Neural crest cell (in vitro differentiated cells): Measurements from ENCODE around the gene AUTS2. TPM values are rescaled to one million over a fixed set of nuclear protein-coding genes. Genes with fewer than 3 reads are reported as not detected.

Experiments
- DNase-seq: peaks from one replicate; pipeline ENCODE4 v3.0.0; 2021; ENCODE audit warnings: low read depth, mixed read lengths, low spot score
- H3K27ac Mint-ChIP-seq: one replicate; pipeline ENCODE4 v1.8.0; 2021; ENCODE audit warnings: mild to moderate bottlenecking, mixed read lengths; ENCODE audit not compliant: unreplicated experiment
- H3K27me3 Mint-ChIP-seq: 2 replicates; pipeline ENCODE4 v1.8.0; 2021; ENCODE audit warnings: low read depth, mild to moderate bottlenecking, mixed read lengths
- H3K36me3 Mint-ChIP-seq: 2 replicates; pipeline ENCODE4 v1.8.0; 2021; ENCODE audit warnings: low read depth, mild to moderate bottlenecking, mixed read lengths
- H3K4me1 Mint-ChIP-seq: 2 replicates; pipeline ENCODE4 v1.8.0; 2021; ENCODE audit warnings: mixed read lengths
- H3K4me3 Mint-ChIP-seq: one replicate; pipeline ENCODE4 v1.8.0; 2021; ENCODE audit warnings: mild to moderate bottlenecking, mixed read lengths
- H3K9me3 Mint-ChIP-seq: 2 replicates; pipeline ENCODE4 v1.8.0; 2021; ENCODE audit warnings: mixed read lengths
- total RNA-seq: library from RNA; stranded (reverse); gene quantifications from 2 replicates; pipeline ENCODE4 v1.2.1, GENCODE V29; 2021
- TF ChIP-seq, protein P1 (sequence below): fragments of 200-600 bp; sonication (generic); conservative IDR thresholded peaks from 2 replicates; pipeline ENCODE4 v1.5.0; 2021; ENCODE audit warnings: antibody characterized with exemption, mild to moderate bottlenecking

Gene AUTS2
- total RNA-seq, 1 donor from 2014 or later: 152 TPM

DNA sequence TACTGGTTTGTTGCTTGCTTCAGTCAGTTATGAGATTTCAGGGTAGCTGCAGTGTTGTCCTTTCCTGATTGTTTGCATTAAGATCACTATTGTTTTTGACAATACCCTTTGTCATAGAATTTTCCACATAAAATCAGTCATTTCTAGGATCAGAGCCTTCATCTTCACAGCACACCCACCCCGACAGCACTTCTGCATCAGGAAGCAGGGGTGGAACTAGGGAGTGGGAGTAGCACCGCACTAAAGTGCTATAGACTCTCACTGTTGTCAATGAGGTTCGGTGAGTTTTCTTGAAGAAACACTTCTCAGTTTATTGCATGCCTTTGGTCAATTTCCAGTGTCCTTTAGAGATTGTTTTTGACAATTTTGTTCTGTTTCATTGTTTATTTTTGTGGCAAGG lies 632.5 kb downstream of the AUTS2 start:
- H3K4me3 Mint-ChIP-seq: no peak overlapping the region
- H3K27me3 Mint-ChIP-seq: no peaks in the 10 kb centered on the region
- H3K9me3 Mint-ChIP-seq: peaks cover 23% of the 10 kb centered on the region
- TF ChIP-seq, protein P1, sequence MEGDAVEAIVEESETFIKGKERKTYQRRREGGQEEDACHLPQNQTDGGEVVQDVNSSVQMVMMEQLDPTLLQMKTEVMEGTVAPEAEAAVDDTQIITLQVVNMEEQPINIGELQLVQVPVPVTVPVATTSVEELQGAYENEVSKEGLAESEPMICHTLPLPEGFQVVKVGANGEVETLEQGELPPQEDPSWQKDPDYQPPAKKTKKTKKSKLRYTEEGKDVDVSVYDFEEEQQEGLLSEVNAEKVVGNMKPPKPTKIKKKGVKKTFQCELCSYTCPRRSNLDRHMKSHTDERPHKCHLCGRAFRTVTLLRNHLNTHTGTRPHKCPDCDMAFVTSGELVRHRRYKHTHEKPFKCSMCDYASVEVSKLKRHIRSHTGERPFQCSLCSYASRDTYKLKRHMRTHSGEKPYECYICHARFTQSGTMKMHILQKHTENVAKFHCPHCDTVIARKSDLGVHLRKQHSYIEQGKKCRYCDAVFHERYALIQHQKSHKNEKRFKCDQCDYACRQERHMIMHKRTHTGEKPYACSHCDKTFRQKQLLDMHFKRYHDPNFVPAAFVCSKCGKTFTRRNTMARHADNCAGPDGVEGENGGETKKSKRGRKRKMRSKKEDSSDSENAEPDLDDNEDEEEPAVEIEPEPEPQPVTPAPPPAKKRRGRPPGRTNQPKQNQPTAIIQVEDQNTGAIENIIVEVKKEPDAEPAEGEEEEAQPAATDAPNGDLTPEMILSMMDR: no peak
- no peak overlapping the region for H3K27ac Mint-ChIP-seq
- H3K4me1 Mint-ChIP-seq: no peaks in the 10 kb centered on the region
- no peak for DNase-seq
- peaks cover 33% of the 10 kb centered on the region for H3K36me3 Mint-ChIP-seq

DNA sequence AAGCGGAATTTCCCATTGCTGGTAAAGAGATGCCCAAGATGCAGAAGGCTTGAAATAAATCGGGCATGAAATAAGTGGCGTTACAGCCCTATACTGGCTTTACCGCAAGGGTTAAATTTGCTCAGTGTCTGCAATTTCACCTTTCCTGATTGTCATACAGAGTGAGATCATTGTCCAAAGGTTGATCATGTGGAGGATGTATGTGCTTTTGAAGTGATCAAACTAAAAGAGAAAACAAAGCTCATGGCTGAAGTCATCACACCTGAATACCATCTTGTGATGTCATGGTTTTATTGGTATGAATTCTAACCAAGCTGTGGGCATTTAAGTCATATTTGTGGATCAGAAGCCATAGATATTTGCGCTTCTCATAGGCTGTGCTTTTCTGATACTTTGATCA lies 635.5 kb downstream of the AUTS2 start:
- Mint-ChIP-seq H3K4me1 (peaks cover 15% of the 10 kb centered on the region), H3K36me3 (peaks cover 21% of the 10 kb centered on the region), H3K27me3 (no peaks in the 10 kb centered on the region), H3K27ac (no peak overlapping the region), H3K4me3 (no peak overlapping the region), H3K9me3 (peaks cover 14% of the 10 kb centered on the region)
- TF ChIP-seq, protein P1: no peak
- DNase-seq: no peak

DNA sequence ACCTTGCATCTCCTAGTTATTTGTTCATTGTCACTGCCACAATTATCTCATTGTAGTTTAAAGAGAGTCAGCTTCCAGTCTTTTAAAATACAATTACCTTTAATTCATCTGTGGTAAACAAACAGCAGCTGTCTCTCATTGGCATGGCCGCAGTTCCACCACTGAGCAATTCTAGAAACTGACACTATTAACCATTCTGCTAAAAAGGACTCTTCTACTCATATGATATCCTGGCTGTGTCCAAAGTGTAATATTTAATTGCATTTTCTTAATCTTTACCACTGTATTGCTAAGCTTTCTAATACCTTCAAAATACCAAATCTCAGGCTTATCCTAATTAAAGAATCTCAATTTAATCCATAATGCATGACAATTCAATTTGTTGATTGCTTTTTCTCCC lies 639.0 kb downstream of the AUTS2 start:
- H3K27ac Mint-ChIP-seq: no peak overlapping the region
- H3K36me3 Mint-ChIP-seq: peaks cover 3% of the 10 kb centered on the region
- DNase-seq: no peak
- H3K27me3 Mint-ChIP-seq: no peaks in the 10 kb centered on the region
- H3K4me3 Mint-ChIP-seq: no peak overlapping the region
- peaks cover 37% of the 10 kb centered on the region for H3K4me1 Mint-ChIP-seq
- no peaks in the 10 kb centered on the region for H3K9me3 Mint-ChIP-seq
- TF ChIP-seq, protein P1: no peak

DNA sequence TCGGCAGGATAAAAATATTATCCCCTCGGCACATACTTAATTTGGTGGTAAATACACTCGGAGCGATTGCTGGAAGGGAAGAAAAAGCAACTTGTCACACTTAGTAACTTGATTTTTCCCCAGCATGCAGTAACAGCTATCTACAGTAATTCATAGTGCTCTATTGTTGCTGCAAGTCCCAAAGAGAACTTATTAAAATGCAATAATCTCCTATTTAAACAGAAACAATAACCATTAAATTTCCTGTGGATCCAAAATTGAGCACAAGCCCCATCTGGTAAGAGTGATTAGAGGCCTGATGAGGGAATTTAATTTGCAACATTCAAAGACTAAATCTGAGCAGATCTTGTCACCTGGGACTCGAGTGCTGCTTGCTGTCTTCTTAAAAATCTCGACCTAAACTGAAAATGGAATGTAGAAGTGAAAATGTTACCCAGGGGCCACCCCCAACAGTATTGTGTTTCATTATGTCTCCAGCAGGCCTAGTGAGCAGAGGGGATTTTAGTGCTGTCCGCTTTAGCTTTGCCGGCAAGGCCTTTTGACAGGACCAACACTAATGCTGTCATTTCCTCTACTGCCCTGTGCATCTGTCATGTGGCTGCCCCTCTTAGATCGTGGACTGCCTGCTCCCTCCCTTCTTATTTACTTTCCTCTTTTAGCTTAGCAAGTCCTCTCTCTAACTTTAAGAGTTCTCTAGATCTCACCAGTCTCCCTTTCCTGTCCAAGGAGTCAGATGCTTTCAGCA lies 639.7 kb downstream of the AUTS2 start:
- TF ChIP-seq, protein P1: no peak
- peaks cover 3% of the 10 kb centered on the region for H3K36me3 Mint-ChIP-seq
- H3K4me3 Mint-ChIP-seq: no peak overlapping the region

DNA sequence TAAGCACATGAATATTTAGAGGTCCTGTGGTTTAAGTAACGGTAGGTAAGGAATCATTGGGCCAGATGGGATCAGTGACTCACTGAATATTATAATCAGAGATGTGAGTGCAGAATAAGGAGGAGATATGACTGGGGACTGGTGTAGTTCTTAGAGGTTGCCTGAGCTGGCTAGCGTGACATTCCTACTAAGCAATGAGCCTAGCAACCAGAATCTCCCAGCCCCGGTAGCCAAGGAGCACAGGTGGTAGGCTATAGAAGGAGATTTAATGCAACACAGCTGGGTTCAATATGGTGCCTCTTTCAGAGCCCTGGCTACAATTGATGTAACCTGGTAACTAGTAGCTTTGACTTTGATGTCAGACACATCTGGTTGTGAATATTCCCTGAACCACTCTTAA lies 641.6 kb downstream of the AUTS2 start:
- TF ChIP-seq, protein P1: no peak

More for the DNA sequence above, 639.7 kb downstream of the AUTS2 start:
- Mint-ChIP-seq H3K4me1 (peaks cover 45% of the 10 kb centered on the region), H3K9me3 (no peaks in the 10 kb centered on the region), H3K27ac (no peak overlapping the region), H3K27me3 (no peaks in the 10 kb centered on the region)
- DNase-seq: no peak

More for the DNA sequence above, 641.6 kb downstream of the AUTS2 start:
- no peaks in the 10 kb centered on the region for H3K36me3 Mint-ChIP-seq
- no peaks in the 10 kb centered on the region for H3K27me3 Mint-ChIP-seq
- H3K4me1 Mint-ChIP-seq: peaks cover 51% of the 10 kb centered on the region
- H3K27ac Mint-ChIP-seq: no peak overlapping the region
- DNase-seq: no peak
- peak overlapping the region; percentile 20 for H3K4me3 Mint-ChIP-seq
- H3K9me3 Mint-ChIP-seq: no peaks in the 10 kb centered on the region
